Vagina (tissue), 2 donors: ENCODE measurements around the gene SPIN2B. TPM values are rescaled to one million over a fixed set of nuclear protein-coding genes. Genes with fewer than 3 reads are reported as not detected.
"Not testable (repeated sequence)": the region's sequence is repeated elsewhere in the genome, so short reads cannot be mapped to it uniquely, and the experiment has no call there.

ENCODE experiments used
- DNase-seq, 2 donors: peaks; one replicate each; pipeline ENCODE4 v3.0.0-alpha.2; 2017; ENCODE audit errors: extremely low spot score in 2 of 2
- H3K27ac ChIP-seq: fragments of 200-600 bp; sonication (generic); one replicate; pipeline ENCODE4 v1.5.1; 2019
- H3K27me3 ChIP-seq: fragments of 200-600 bp; sonication (generic); one replicate; pipeline ENCODE4 v1.5.1; 2019
- H3K36me3 ChIP-seq, 2 donors: fragments of 200-600 bp; sonication (generic); one replicate each; pipeline ENCODE4 v1.5.1; 2017 to 2019
- H3K4me1 ChIP-seq: fragments of 200-600 bp; sonication (generic); one replicate; pipeline ENCODE4 v1.5.1; 2019
- H3K4me3 ChIP-seq, 2 donors: fragments of 200-600 bp; sonication (generic); 1 replicate in 1 of 2; 2 replicates in 1 of 2; pipeline ENCODE4 v1.5.1; 2016 to 2019
- H3K9me3 ChIP-seq: fragments of 200-600 bp; sonication (generic); one replicate; pipeline ENCODE4 v1.5.1; 2019
- POLR2A ChIP-seq, 2 donors: fragments of 450-650 bp; IDR thresholded peaks; one replicate each; pipeline ENCODE4 v1.6.1; 2017; ENCODE audit warnings: antibody characterized with exemption in 2 of 2, mild to moderate bottlenecking in 2 of 2, moderate library complexity in 2 of 2
- POLR2AphosphoS5 ChIP-seq, 2 donors: sonication (generic); formaldehyde crosslinking; IDR thresholded peaks; one replicate each; pipeline ENCODE4 v1.9.0; 2017; ENCODE audit warnings: antibody characterized with exemption in 2 of 2, mild to moderate bottlenecking in 2 of 2, low read depth in 1 of 2; ENCODE audit not compliant: insufficient read depth in 1 of 2
- intact Hi-C: fragments of 100-400 bp; cut with DNase I; formaldehyde crosslinking; loops from one replicate; pipeline ENCODE4 v1.15.1; 2023
- total RNA-seq: library from RNA; depleted of rRNA; stranded (reverse); fragments of >200 nt; gene quantifications from one replicate; pipeline ENCODE4 v1.2.3, GENCODE V29; 2016
- TF ChIP-seq, protein P1 (sequence below), 3 experiments: fragments of 450-650 bp in 2 of 3; fragments of 200-600 bp in 1 of 3; sonication (generic) in 1 of 3; IDR thresholded peaks; one replicate each; pipeline ENCODE4 v1.5.1; 2017 to 2019; ENCODE audit warnings: antibody characterized with exemption in 3 of 3, mild to moderate bottlenecking in 2 of 3, moderate library complexity in 2 of 3

SPIN2B gene
- total RNA-seq, 1 donor from 2014 or later = 10.8 TPM

DNA sequence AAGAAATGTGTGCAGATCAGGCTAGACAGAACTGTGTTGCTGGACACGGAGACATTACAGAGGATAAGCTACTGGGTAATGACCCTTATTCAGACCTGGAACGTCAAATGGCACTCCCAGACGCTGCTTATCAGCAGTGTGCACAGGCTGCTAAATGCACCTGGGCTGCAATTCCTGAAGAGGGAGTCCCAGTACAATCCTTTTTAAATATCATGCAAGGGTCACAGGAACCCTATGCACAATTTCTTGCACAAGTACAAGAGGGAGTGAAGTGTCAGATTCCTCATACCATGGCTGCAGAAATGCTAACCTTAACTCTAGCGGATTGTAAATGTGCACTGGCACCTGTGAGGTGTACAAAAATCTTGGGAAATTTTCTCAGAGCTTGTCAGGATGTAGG is 16.9 kb downstream of the SPIN2B start:
- TF ChIP-seq, protein P1, sequence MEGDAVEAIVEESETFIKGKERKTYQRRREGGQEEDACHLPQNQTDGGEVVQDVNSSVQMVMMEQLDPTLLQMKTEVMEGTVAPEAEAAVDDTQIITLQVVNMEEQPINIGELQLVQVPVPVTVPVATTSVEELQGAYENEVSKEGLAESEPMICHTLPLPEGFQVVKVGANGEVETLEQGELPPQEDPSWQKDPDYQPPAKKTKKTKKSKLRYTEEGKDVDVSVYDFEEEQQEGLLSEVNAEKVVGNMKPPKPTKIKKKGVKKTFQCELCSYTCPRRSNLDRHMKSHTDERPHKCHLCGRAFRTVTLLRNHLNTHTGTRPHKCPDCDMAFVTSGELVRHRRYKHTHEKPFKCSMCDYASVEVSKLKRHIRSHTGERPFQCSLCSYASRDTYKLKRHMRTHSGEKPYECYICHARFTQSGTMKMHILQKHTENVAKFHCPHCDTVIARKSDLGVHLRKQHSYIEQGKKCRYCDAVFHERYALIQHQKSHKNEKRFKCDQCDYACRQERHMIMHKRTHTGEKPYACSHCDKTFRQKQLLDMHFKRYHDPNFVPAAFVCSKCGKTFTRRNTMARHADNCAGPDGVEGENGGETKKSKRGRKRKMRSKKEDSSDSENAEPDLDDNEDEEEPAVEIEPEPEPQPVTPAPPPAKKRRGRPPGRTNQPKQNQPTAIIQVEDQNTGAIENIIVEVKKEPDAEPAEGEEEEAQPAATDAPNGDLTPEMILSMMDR (IDR thresholded peaks at IDR 0.05) = no peak
- TF ChIP-seq POLR2A (IDR thresholded peaks at IDR 0.05) (no peak), POLR2AphosphoS5 (IDR thresholded peaks at IDR 0.05; ENCODE audit: insufficient read depth in 1 of 2, low read depth in 1 of 2) (no peak)
- DNase-seq = no peak
- Histone ChIP-seq H3K27me3 (no peaks in the 10 kb centered on the region), H3K9me3 (peaks cover under 1% of the 10 kb centered on the region), H3K4me1 (no peaks in the 10 kb centered on the region), H3K4me3 (no peak overlapping the region), H3K27ac (no peak overlapping the region), H3K36me3 (no peaks in the 10 kb centered on the region)
- intact Hi-C loops = no loop called here

DNA sequence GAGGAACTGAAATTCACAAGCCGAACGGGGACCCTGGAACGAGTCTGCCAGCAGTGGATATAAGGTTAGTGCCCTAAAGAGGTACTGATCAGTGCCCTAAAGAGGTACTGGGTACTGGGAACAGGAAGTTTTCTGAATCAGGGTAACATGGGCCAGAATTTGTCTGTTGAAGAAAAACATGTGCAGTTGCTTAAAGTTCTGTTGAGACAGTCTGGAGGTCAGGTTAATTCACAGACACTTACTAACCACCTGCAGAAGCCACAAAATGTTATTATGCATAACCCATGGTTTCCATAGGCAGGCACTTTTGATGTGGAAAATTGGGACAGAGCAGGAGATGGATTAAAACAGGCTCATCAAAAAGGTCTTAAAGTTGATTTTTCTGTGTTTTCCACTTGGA is 17.9 kb downstream of the SPIN2B start:
- TF ChIP-seq, protein P1 (IDR thresholded peaks at IDR 0.05) = no peak
- TF ChIP-seq POLR2AphosphoS5 (IDR thresholded peaks at IDR 0.05; ENCODE audit: insufficient read depth in 1 of 2, low read depth in 1 of 2) = no peak
- TF ChIP-seq POLR2A (IDR thresholded peaks at IDR 0.05) = no peak
- Histone ChIP-seq H3K36me3 (no peaks in the 10 kb centered on the region), H3K4me3 (no peak overlapping the region), H3K4me1 (no peaks in the 10 kb centered on the region), H3K27me3 (no peaks in the 10 kb centered on the region), H3K9me3 (peaks cover 5% of the 10 kb centered on the region), H3K27ac (no peak overlapping the region)
- intact Hi-C loops = no loop called here
- DNase-seq = no peak

DNA sequence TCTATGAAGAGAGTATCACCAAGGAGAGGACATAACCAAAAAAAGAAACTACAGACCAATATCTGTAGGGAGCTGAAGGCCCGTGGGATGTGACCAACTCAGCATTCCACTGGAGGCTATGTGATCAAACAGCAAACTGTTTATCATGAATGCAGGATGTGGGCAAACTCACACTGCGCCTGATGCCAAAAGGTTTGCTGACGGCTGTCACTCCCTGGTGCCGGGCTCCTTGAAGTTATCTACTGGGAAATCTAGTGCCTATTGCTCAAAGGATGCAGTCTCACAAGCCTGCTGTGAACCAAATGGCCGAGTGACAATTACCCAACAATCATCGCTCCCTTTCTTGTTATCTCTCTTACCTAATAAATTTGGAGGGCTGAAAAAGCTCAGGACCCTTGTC is 18.4 kb downstream of the SPIN2B start:
- H3K27ac ChIP-seq, intact Hi-C loops, H3K36me3 ChIP-seq, H3K27me3 ChIP-seq, H3K4me1 ChIP-seq, H3K4me3 ChIP-seq, H3K9me3 ChIP-seq, DNase-seq: not testable (repeated sequence)

DNA sequence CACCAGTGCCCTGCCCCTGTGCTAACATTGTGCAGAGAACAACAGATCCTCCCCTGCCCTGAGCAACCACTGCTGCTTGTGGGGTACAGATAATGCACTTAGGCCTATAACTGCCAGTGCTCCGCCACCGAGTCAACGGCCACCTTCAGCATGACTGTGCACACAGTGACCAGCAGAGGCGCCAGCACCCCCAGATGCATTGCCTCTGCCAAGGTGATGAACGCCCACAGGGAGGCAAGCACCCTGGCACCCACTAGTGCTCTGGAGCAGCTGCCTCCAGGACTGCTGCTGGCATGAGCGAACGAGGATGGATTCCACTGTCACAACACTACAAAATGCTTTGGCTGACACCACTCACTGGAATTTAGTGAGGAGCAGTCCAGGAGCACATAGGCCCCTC is 38.2 kb downstream of the SPIN2B start:
- Histone ChIP-seq H3K27ac (no peak overlapping the region), H3K9me3 (no peaks in the 10 kb centered on the region), H3K27me3 (no peaks in the 10 kb centered on the region), H3K4me3 (no peak overlapping the region), H3K36me3 (no peaks in the 10 kb centered on the region), H3K4me1 (no peaks in the 10 kb centered on the region)
- intact Hi-C loops = no loop called here
- no peak for DNase-seq
- TF ChIP-seq, protein P1 (IDR thresholded peaks at IDR 0.05) = no peak
- TF ChIP-seq POLR2A (IDR thresholded peaks at IDR 0.05) (no peak), POLR2AphosphoS5 (IDR thresholded peaks at IDR 0.05; ENCODE audit: insufficient read depth in 1 of 2, low read depth in 1 of 2) (no peak)

DNA sequence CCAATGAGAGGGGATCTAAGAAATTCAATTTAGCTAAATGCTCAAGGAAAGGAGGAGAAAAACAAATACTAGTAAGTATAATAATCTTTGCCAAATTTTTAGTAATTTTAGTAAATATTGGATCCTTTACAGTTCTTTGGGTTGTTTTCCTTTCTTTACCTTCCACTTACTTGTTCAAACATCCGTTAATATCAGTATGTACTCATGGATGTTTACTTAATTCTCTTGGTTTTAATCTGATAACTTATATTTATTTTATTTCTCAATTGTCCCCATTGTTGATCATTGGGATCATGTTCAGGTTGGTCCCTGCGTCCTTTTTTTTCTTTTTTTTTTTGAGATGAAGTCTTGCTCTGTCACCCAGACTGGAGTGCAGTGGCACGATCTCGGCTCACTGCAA is 46.9 kb downstream of the SPIN2B start:
- TF ChIP-seq, protein P1 (IDR thresholded peaks at IDR 0.05) = no peak
- TF ChIP-seq POLR2AphosphoS5 (IDR thresholded peaks at IDR 0.05; ENCODE audit: insufficient read depth in 1 of 2, low read depth in 1 of 2) (no peak), POLR2A (IDR thresholded peaks at IDR 0.05) (no peak)

More for the DNA sequence above, 46.9 kb downstream of the SPIN2B start:
- H3K27me3 ChIP-seq = no peaks in the 10 kb centered on the region
- intact Hi-C loops = no loop called here
- H3K4me3 ChIP-seq = no peak overlapping the region
- H3K9me3 ChIP-seq = no peaks in the 10 kb centered on the region
- DNase-seq = no peak
- no peaks in the 10 kb centered on the region for H3K4me1 ChIP-seq
- no peaks in the 10 kb centered on the region for H3K36me3 ChIP-seq
- no peak overlapping the region for H3K27ac ChIP-seq
